ENCODE results near the gene FAM210B. TPM values are rescaled to one million over a fixed set of nuclear protein-coding genes. Genes with fewer than 3 reads are reported as not detected.

FAM210B gene
- total and polyA plus RNA-seq, 2 of the 13 experiments (the other 11 are each of a cell fraction or from before 2014, with no cell fraction given): 75.9 to 107 TPM

GRCh38 chr20:56411759-56412472 is 53.1 kb downstream of the FAM210B start, which contains the start of gene CASS4 (continued):
- TF ChIP-seq KLF15 (CRISPR knock-in tag; IDR thresholded peaks at IDR 0.05; ENCODE audit: borderline replicate concordance): no peak
- TF ChIP-seq FOXC1 (CRISPR knock-in tag; IDR thresholded peaks at IDR 0.05; ENCODE audit: borderline replicate concordance): no peak
- TF ChIP-seq ELF1 (CRISPR knock-in tag; IDR thresholded peaks at IDR 0.05): 0 out of 2 replicates have a peak, but pooled peaks have one; percentile 8
- no peak for TF ChIP-seq ZNF124 (CRISPR knock-in tag; IDR thresholded peaks at IDR 0.05)
- no peak for TF ChIP-seq BRF2 (CRISPR knock-in tag; IDR thresholded peaks at IDR 0.05)
- no peak for TF ChIP-seq RAD21 (CRISPR knock-in tag; IDR thresholded peaks at IDR 0.05)
- 0 out of 2 replicates have a peak, but pooled peaks have one; percentile 5 for TF ChIP-seq TBX2 (CRISPR knock-in tag; IDR thresholded peaks at IDR 0.05; ENCODE audit: borderline replicate concordance)
- TF ChIP-seq ZNF615 (CRISPR knock-in tag; IDR thresholded peaks at IDR 0.05; ENCODE audit: borderline replicate concordance): no peak
- peak; percentile 92 for TF ChIP-seq ZNF331 (CRISPR knock-in tag; IDR thresholded peaks at IDR 0.05)
- no peak; the same call in 1 of the 2 replicates for TF ChIP-seq GATAD2A (CRISPR knock-in tag; IDR thresholded peaks at IDR 0.05)
- peak; percentile 21; the same call in 1 of the 2 replicates for TF ChIP-seq SALL1 (CRISPR knock-in tag; IDR thresholded peaks at IDR 0.05)
- no peak for TF ChIP-seq ZNF550 (CRISPR knock-in tag; IDR thresholded peaks at IDR 0.05; ENCODE audit: borderline replicate concordance)
- no peak for TF ChIP-seq BHLHE40 (IDR thresholded peaks at IDR 0.05; ENCODE audit: low read length)
- peak; percentile 76 for TF ChIP-seq HNF4G (IDR thresholded peaks at IDR 0.05; ENCODE audit: borderline replicate concordance, low read depth, low read length)
- TF ChIP-seq HNF4G (CRISPR knock-in tag; IDR thresholded peaks at IDR 0.05; ENCODE audit: borderline replicate concordance, low read depth): no peak
- no peak for TF ChIP-seq SMAD1 (CRISPR knock-in tag; IDR thresholded peaks at IDR 0.05; ENCODE audit: borderline replicate concordance, low read depth)
- TF ChIP-seq RXRA (CRISPR knock-in tag; IDR thresholded peaks at IDR 0.05): no peak
- peak; percentile 30; the same call in 1 of the 2 replicates for TF ChIP-seq ARID5B (CRISPR knock-in tag; IDR thresholded peaks at IDR 0.05)
- TF ChIP-seq ASH2L (IDR thresholded peaks at IDR 0.05; ENCODE audit: insufficient read length, low read depth, low read length): peak; percentile 68
- no peak for TF ChIP-seq ZBTB44 (CRISPR knock-in tag; IDR thresholded peaks at IDR 0.05)
- no peak for TF ChIP-seq KAT2B (IDR thresholded peaks at IDR 0.05; ENCODE audit: borderline replicate concordance, low read depth, low read length)
- TF ChIP-seq HNRNPK (IDR thresholded peaks at IDR 0.05; ENCODE audit: low read depth, low read length, poor library complexity, severe bottlenecking): no peak
- TF ChIP-seq IRF9 (CRISPR knock-in tag; IDR thresholded peaks at IDR 0.05; ENCODE audit: borderline replicate concordance): no peak
